T-helper 2 cell treated with Interferon-gamma antibody and Interleukin-4, amounts not matched to agents 5 μg/mL and 100 μg/mL, for 36 hours (primary cell): ENCODE results near the gene ANO7.

Experiments
- DNase-seq: peaks from one replicate; pipeline ENCODE4 v3.0.0; 2021; ENCODE audit warnings: low spot score
- H3K27ac Mint-ChIP-seq: one replicate; pipeline ENCODE4 v1.8.0; 2021; ENCODE audit warnings: mild to moderate bottlenecking, mixed read lengths
- H3K27me3 Mint-ChIP-seq: one replicate; pipeline ENCODE4 v1.8.0; 2021; ENCODE audit warnings: low read depth, mixed read lengths
- H3K36me3 Mint-ChIP-seq: one replicate; pipeline ENCODE4 v1.8.0; 2021; ENCODE audit warnings: low read depth, mixed read lengths
- H3K4me1 Mint-ChIP-seq: one replicate; pipeline ENCODE4 v1.8.0; 2021; ENCODE audit warnings: low read depth, mixed read lengths
- H3K4me3 Mint-ChIP-seq: one replicate; pipeline ENCODE4 v1.8.0; 2022; ENCODE audit warnings: mild to moderate bottlenecking, moderate library complexity, mixed read lengths
- H3K9me3 Mint-ChIP-seq: one replicate; pipeline ENCODE4 v1.8.0; 2021; ENCODE audit warnings: mixed read lengths

Gene ANO7

GRCh38 chr2:241271706-241272302 lies 83.3 kb downstream of the ANO7 start:
- peaks cover 21% of the 10 kb centered on the region for H3K4me1 Mint-ChIP-seq
- peaks cover 28% of the 10 kb centered on the region for H3K36me3 Mint-ChIP-seq
- peak; percentile 56 for DNase-seq
- H3K27me3 Mint-ChIP-seq, result no peaks in the 10 kb centered on the region
- peak overlapping the region; percentile 88 for H3K27ac Mint-ChIP-seq
- H3K9me3 Mint-ChIP-seq, result peaks cover 17% of the 10 kb centered on the region
- peak overlapping the region; percentile 91 for H3K4me3 Mint-ChIP-seq

DNA sequence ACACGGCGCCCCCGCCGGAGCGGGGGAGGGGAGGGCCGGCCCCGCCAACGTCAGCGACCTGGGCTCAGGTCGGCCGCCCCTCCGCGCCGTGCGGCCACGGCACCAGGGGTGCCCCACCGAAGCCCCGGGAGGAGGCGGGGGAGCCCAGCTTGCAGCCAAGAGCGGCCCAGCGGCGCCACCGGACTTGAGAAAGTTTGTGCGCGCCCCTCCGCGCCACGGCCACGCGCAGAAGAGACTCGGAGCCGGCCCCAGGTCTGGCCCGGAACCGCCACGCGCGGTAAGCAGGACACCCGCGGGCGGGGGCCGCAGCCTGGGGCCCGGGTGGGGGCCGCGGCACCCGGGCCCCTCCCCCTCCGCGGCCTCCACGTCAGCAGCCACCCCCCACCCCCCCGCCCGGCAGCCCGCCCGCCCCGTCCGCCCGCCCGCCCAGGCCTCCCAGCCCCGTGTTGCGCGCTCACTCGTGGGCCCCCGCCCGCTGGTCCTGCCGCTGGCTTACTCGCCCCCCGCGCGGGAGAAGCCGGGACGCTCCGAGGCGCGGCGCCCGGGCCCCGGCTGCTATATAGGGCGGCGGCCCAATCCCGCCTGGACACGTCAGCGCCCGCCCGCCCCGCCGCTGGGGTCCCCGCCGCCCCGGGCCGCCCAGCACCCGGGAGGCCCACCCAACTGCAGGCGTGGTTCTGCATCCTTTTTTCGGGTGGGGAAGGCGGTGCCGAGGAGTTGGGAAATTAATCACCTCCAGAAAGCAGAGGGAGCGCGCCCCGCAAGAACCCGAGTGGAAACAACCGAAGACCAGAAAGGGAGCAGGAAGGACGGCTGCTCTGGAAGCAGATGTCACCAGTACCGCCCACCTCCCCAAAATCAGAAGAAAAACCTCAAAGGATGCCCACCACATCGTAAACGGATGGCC lies 84.1 kb downstream of the ANO7 start:
- Mint-ChIP-seq H3K9me3 (peaks cover 17% of the 10 kb centered on the region), H3K27me3 (no peaks in the 10 kb centered on the region), H3K4me1 (peaks cover 21% of the 10 kb centered on the region)

DNA sequence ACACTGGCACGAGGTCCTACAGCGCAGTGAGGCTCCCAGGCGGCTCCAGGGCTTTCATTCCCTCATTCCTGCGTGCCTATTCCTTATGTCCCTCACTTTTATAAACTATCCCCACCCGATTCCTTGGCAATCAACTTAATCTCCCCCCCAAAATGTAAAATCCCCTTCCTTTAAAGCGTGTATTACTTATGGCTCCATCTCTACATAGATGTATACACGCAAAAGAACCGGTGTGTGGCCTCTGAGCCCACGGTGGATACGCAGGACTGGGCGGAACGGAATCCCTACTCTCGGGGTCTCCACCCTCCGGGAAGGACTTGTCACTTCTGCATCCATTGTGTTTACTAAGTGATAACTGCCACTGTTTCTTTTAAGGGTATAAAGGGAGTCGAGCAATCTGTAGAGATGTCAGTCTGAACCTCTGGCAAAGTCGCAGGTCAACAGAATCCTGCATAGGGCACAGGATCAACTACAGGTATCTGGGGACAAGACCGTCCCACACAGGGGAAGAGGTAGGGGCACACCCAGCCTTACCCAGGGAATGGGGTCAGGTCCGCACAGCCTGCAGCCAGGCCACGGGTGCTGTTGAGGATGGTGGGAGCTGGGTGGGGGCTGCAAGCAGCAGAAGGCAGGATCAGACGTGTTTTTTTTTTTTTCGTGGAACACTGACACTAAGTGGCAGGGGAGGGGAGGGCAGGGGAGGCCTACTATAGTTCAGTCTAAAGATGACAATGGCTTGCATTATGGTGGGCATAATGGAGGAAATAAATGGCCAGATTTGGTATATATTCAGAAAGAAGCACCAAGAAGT lies 84.9 kb downstream of the ANO7 start:
- no peaks in the 10 kb centered on the region for H3K27me3 Mint-ChIP-seq
- H3K4me1 Mint-ChIP-seq, result peaks cover 21% of the 10 kb centered on the region
- H3K36me3 Mint-ChIP-seq, result peaks cover 34% of the 10 kb centered on the region
- peaks cover 17% of the 10 kb centered on the region for H3K9me3 Mint-ChIP-seq
- H3K27ac Mint-ChIP-seq, result peak overlapping the region; percentile 52
- DNase-seq, result no peak
- H3K4me3 Mint-ChIP-seq, result peak overlapping the region; percentile 73

More for the DNA sequence above, 84.1 kb downstream of the ANO7 start:
- Mint-ChIP-seq H3K27ac (peak overlapping the region; percentile 52), H3K36me3 (peaks cover 34% of the 10 kb centered on the region), H3K4me3 (peak overlapping the region; percentile 73)
- peak; percentile 46 for DNase-seq

GRCh38 chr2:241274127-241274526 lies 85.7 kb downstream of the ANO7 start:
- Mint-ChIP-seq H3K4me3 (no peak overlapping the region), H3K27ac (no peak overlapping the region), H3K4me1 (peaks cover 21% of the 10 kb centered on the region), H3K27me3 (no peaks in the 10 kb centered on the region), H3K36me3 (peaks cover 31% of the 10 kb centered on the region), H3K9me3 (peaks cover 17% of the 10 kb centered on the region)
- DNase-seq, result no peak
